ENCODE measurements around the gene KNDC1.
A peak's percentile ranks its signal among the peaks of the same experiment; 100 is the strongest.
"Not testable (repeated sequence)": the region's sequence is repeated elsewhere in the genome, so short reads cannot be mapped to it uniquely, and the experiment has no call there.

The KNDC1 gene

GRCh38 chr10:133259602-133259989 lies 99.6 kb downstream of the KNDC1 start:
- ATAC-seq (replicated peaks): no peak
- peaks cover 47 to 53% of the 10 kb centered on the region in 2 donors for H3K4me1 Mint-ChIP-seq (ENCODE audit: low read depth in 2 of 2)

GRCh38 chr10:133260895-133261725 lies 101.1 kb downstream of the KNDC1 start:
- ATAC-seq (replicated peaks) (peak; percentile 70), DNase-seq (peak; percentile 60 to 66 (median 60))
- Mint-ChIP-seq H3K9me3 (no peaks in the 10 kb centered on the region), H3K36me3 (ENCODE audit: insufficient read depth) (peaks cover 46% of the 10 kb centered on the region), H3K27ac (peak overlapping the region; percentile 86 to 93), H3K4me3 (peak overlapping the region; percentile 77), H3K27me3 (no peaks in the 10 kb centered on the region), H3K4me1 (ENCODE audit: low read depth in 2 of 2) (peaks cover 57 to 67% of the 10 kb centered on the region in 2 donors)

More at GRCh38 chr10:133259602-133259989, 99.6 kb downstream of the KNDC1 start:
- Mint-ChIP-seq H3K36me3 (ENCODE audit: insufficient read depth) (peaks cover 34% of the 10 kb centered on the region), H3K4me3 (peak overlapping the region; percentile 46 to 77), H3K27me3 (no peaks in the 10 kb centered on the region), H3K9me3 (no peaks in the 10 kb centered on the region), H3K27ac (peak overlapping the region; percentile 71 to 93)
- no peak for DNase-seq

- Mint-ChIP-seq H3K9me3 (no peaks in the 10 kb centered on the region), H3K27ac (peak overlapping the region; percentile 86 to 93), H3K36me3 (ENCODE audit: insufficient read depth) (peaks cover 48% of the 10 kb centered on the region), H3K4me3 (peak overlapping the region; percentile 77), H3K4me1 (ENCODE audit: low read depth in 2 of 2) (peaks cover 57 to 67% of the 10 kb centered on the region in 2 donors), H3K27me3 (no peaks in the 10 kb centered on the region)
- DNase-seq (peak; percentile 67 to 71 (median 70)), ATAC-seq (replicated peaks) (peak; percentile 51)
These were observed 101.8 kb downstream of the KNDC1 start for GRCh38 chr10:133261726-133262325.

- peaks cover 54 to 62% of the 10 kb centered on the region in 2 donors for H3K4me1 Mint-ChIP-seq (ENCODE audit: low read depth in 2 of 2)
These were observed 102.7 kb downstream of the KNDC1 start for GRCh38 chr10:133262696-133263095.

GRCh38 chr10:133263674-133264073 lies 103.7 kb downstream of the KNDC1 start:
- no peaks in the 10 kb centered on the region for H3K9me3 Mint-ChIP-seq
- H3K27me3 Mint-ChIP-seq: no peaks in the 10 kb centered on the region
- peak overlapping the region; percentile 74 to 75 for H3K4me3 Mint-ChIP-seq
- H3K4me1 Mint-ChIP-seq (ENCODE audit: low read depth in 2 of 2): peaks cover 49 to 57% of the 10 kb centered on the region in 2 donors
- ATAC-seq (replicated peaks) (no peak), DNase-seq (no peak)
- peaks cover 58% of the 10 kb centered on the region for H3K36me3 Mint-ChIP-seq (ENCODE audit: insufficient read depth)
- H3K27ac Mint-ChIP-seq: peak overlapping the region in 1 of 2 donors; percentile 62

More at GRCh38 chr10:133262696-133263095, 102.7 kb downstream of the KNDC1 start:
- no peak for DNase-seq
- Mint-ChIP-seq H3K4me3 (peak overlapping the region; percentile 58 to 73), H3K9me3 (no peaks in the 10 kb centered on the region), H3K27ac (peak overlapping the region in 1 of 2 donors; percentile 65), H3K27me3 (no peaks in the 10 kb centered on the region), H3K36me3 (ENCODE audit: insufficient read depth) (peaks cover 57% of the 10 kb centered on the region)
- no peak for ATAC-seq (replicated peaks)

GRCh38 chr10:133264461-133264860 lies 104.4 kb downstream of the KNDC1 start:
- DNase-seq (peak in 1 of 3 experiments; percentile 33), ATAC-seq (replicated peaks) (peak; percentile 30)
- Mint-ChIP-seq H3K27me3 (no peaks in the 10 kb centered on the region), H3K4me3 (peak overlapping the region; percentile 74 to 75), H3K36me3 (ENCODE audit: insufficient read depth) (peaks cover 53% of the 10 kb centered on the region), H3K4me1 (ENCODE audit: low read depth in 2 of 2) (peaks cover 43 to 51% of the 10 kb centered on the region in 2 donors), H3K9me3 (no peaks in the 10 kb centered on the region), H3K27ac (peak overlapping the region; percentile 55 to 62)

GRCh38 chr10:133265052-133265451 lies 105.0 kb downstream of the KNDC1 start:
- H3K9me3 Mint-ChIP-seq; H3K27me3 Mint-ChIP-seq; DNase-seq; ATAC-seq (replicated peaks): not testable (repeated sequence)
- H3K4me3 Mint-ChIP-seq: peak overlapping the region; percentile 62 to 64
- peak overlapping the region in 1 of 2 donors; percentile 75 for H3K27ac Mint-ChIP-seq
- peaks cover 38 to 45% of the 10 kb centered on the region in 2 donors for H3K4me1 Mint-ChIP-seq (ENCODE audit: low read depth in 2 of 2)
- H3K36me3 Mint-ChIP-seq (ENCODE audit: insufficient read depth): peaks cover 56% of the 10 kb centered on the region

- Mint-ChIP-seq H3K9me3 (no peaks in the 10 kb centered on the region), H3K36me3 (ENCODE audit: insufficient read depth) (peaks cover 55% of the 10 kb centered on the region), H3K27ac (peak overlapping the region; percentile 35 to 75), H3K4me3 (no peak overlapping the region), H3K27me3 (no peaks in the 10 kb centered on the region), H3K4me1 (ENCODE audit: low read depth in 2 of 2) (peaks cover 26 to 33% of the 10 kb centered on the region in 2 donors)
- DNase-seq (no peak), ATAC-seq (replicated peaks) (no peak)
These were observed 106.2 kb downstream of the KNDC1 start for GRCh38 chr10:133266056-133266795.

- DNase-seq (no peak), ATAC-seq (replicated peaks) (no peak)
- Mint-ChIP-seq H3K27ac (peak overlapping the region in 1 of 2 donors; percentile 35), H3K27me3 (no peaks in the 10 kb centered on the region), H3K4me1 (ENCODE audit: low read depth in 2 of 2) (peaks cover 26 to 30% of the 10 kb centered on the region in 2 donors), H3K36me3 (ENCODE audit: insufficient read depth) (peaks cover 61% of the 10 kb centered on the region), H3K9me3 (no peaks in the 10 kb centered on the region), H3K4me3 (no peak overlapping the region)
These were observed 107.3 kb downstream of the KNDC1 start for GRCh38 chr10:133267293-133267692.

- H3K36me3 Mint-ChIP-seq (ENCODE audit: insufficient read depth): peaks cover 61% of the 10 kb centered on the region
- H3K4me1 Mint-ChIP-seq (ENCODE audit: low read depth in 2 of 2): peaks cover 24 to 27% of the 10 kb centered on the region in 2 donors
- peak overlapping the region in 1 of 2 donors; percentile 59 for H3K27ac Mint-ChIP-seq
- no peaks in the 10 kb centered on the region for H3K9me3 Mint-ChIP-seq
- H3K4me3 Mint-ChIP-seq: no peak overlapping the region
- ATAC-seq (replicated peaks) (no peak), DNase-seq (no peak)
- no peaks in the 10 kb centered on the region for H3K27me3 Mint-ChIP-seq
These were observed 107.8 kb downstream of the KNDC1 start for GRCh38 chr10:133267829-133268228.

- H3K27me3 Mint-ChIP-seq: no peaks in the 10 kb centered on the region
- H3K4me1 Mint-ChIP-seq (ENCODE audit: low read depth in 2 of 2): peaks cover 21 to 24% of the 10 kb centered on the region in 2 donors
- H3K9me3 Mint-ChIP-seq: no peaks in the 10 kb centered on the region
- ATAC-seq (replicated peaks) (no peak), DNase-seq (no peak)
- peaks cover 59% of the 10 kb centered on the region for H3K36me3 Mint-ChIP-seq (ENCODE audit: insufficient read depth)
- peak overlapping the region in 1 of 2 donors; percentile 59 for H3K27ac Mint-ChIP-seq
- H3K4me3 Mint-ChIP-seq: no peak overlapping the region
These were observed 108.5 kb downstream of the KNDC1 start for GRCh38 chr10:133268532-133268931.

- H3K36me3 Mint-ChIP-seq (ENCODE audit: insufficient read depth): peaks cover 51% of the 10 kb centered on the region
- H3K4me3 Mint-ChIP-seq: no peak overlapping the region
- H3K27me3 Mint-ChIP-seq: no peaks in the 10 kb centered on the region
- peaks cover 12 to 16% of the 10 kb centered on the region in 2 donors for H3K4me1 Mint-ChIP-seq (ENCODE audit: low read depth in 2 of 2)
- no peak overlapping the region for H3K27ac Mint-ChIP-seq
- DNase-seq (no peak), ATAC-seq (replicated peaks) (no peak)
- no peaks in the 10 kb centered on the region for H3K9me3 Mint-ChIP-seq
These were observed 109.3 kb downstream of the KNDC1 start for GRCh38 chr10:133269367-133269766.

GRCh38 chr10:133270204-133270603 lies 110.2 kb downstream of the KNDC1 start:
- peaks cover 7 to 13% of the 10 kb centered on the region in 2 donors for H3K4me1 Mint-ChIP-seq (ENCODE audit: low read depth in 2 of 2)
- peak overlapping the region in 1 of 2 donors; percentile 38 for H3K27ac Mint-ChIP-seq
- DNase-seq: no peak
- H3K27me3 Mint-ChIP-seq: no peaks in the 10 kb centered on the region
- no peaks in the 10 kb centered on the region for H3K9me3 Mint-ChIP-seq
- no peak overlapping the region for H3K4me3 Mint-ChIP-seq
- peaks cover 51% of the 10 kb centered on the region for H3K36me3 Mint-ChIP-seq (ENCODE audit: insufficient read depth)
- ATAC-seq (replicated peaks): no peak

Data from effector memory CD8-positive, alpha-beta T cell (primary cell).